OCI-LY7 (cell line): Measurements from ENCODE around the gene PLEKHH3. TPM values are rescaled to one million over a fixed set of nuclear protein-coding genes. Genes with fewer than 3 reads are reported as not detected.

Source experiments
- BruUV-seq: library from RNA; stranded (reverse); fragments of 400-500 nt; replicated peaks from 2 replicates; lab custom pipeline; 2021; lab: Mats Ljungman, UMichigan
- CTCF ChIA-PET: fragments of 300-600 bp; sonication (Branson Sonifier 250); formaldehyde crosslinking; loops from one replicate; lab custom pipeline; 2022; ENCODE audit warnings: antibody characterized with exemption; ENCODE audit not compliant: unreplicated experiment; lab: Charles Lee
- POLR2A ChIA-PET: fragments of 300-600 bp; sonication (Branson Sonifier 250); formaldehyde crosslinking; loops from one replicate; lab custom pipeline; 2022; ENCODE audit warnings: antibody characterized with exemption; lab: Charles Lee
- DNase-seq: peaks from one replicate; pipeline ENCODE4 v3.0.0-alpha.2; 2015; ENCODE audit warnings: low spot score
- H2AFZ ChIP-seq: fragments of 200-600 bp; sonication (generic), shearing (Covaris generic); 2 replicates; pipeline ENCODE4 v1.6.1; 2014; ENCODE audit warnings: mild to moderate bottlenecking, antibody characterized with exemption, low read length, moderate library complexity
- H3K27ac ChIP-seq: fragments of 200-600 bp; sonication (generic); 2 replicates; pipeline ENCODE4 v1.5.1; 2014; ENCODE audit warnings: mixed run types, low read depth, mild to moderate bottlenecking, moderate library complexity, low read length, inconsistent platforms; ENCODE audit not compliant: poor library complexity, severe bottlenecking
- H3K36me3 ChIP-seq: fragments of 200-600 bp; sonication (generic); 2 replicates; pipeline ENCODE4 v1.6.1; 2014; ENCODE audit warnings: mild to moderate bottlenecking, antibody characterized with exemption, low read length, moderate library complexity, mixed read lengths; ENCODE audit not compliant: insufficient read depth
- H3K4me1 ChIP-seq: fragments of 200-600 bp; sonication (generic); 2 replicates; pipeline ENCODE4 v1.5.1; 2014; ENCODE audit warnings: mild to moderate bottlenecking, low read length; ENCODE audit not compliant: insufficient read depth, poor library complexity, severe bottlenecking
- H3K4me2 ChIP-seq: fragments of 200-600 bp; sonication (generic); 2 replicates; pipeline ENCODE4 v1.6.1; 2014; ENCODE audit warnings: mild to moderate bottlenecking, low read length
- H3K4me3 ChIP-seq: fragments of 200-600 bp; sonication (generic); 2 replicates; pipeline ENCODE4 v1.5.1; 2014; ENCODE audit warnings: mild to moderate bottlenecking, low read depth, low read length; ENCODE audit not compliant: poor library complexity, severe bottlenecking
- H3K79me2 ChIP-seq: fragments of 200-600 bp; sonication (generic); 2 replicates; pipeline ENCODE4 v1.6.1; 2016; ENCODE audit warnings: low read depth, mild to moderate bottlenecking, low read length, moderate library complexity, mixed read lengths; ENCODE audit not compliant: insufficient read depth
- H3K9me2 ChIP-seq: fragments of 200-600 bp; sonication (generic); 2 replicates; pipeline ENCODE4 v1.6.1; 2016; ENCODE audit warnings: mild to moderate bottlenecking, low read length, mixed read lengths; ENCODE audit not compliant: insufficient read depth
- H3K9me3 ChIP-seq: fragments of 200-600 bp; sonication (generic); 2 replicates; pipeline ENCODE4 v1.6.1; 2014; ENCODE audit warnings: mild to moderate bottlenecking, mixed run types, low read length, mixed read lengths
- H4K20me1 ChIP-seq: fragments of 200-600 bp; sonication (generic); 2 replicates; pipeline ENCODE4 v1.6.1; 2014; ENCODE audit warnings: mild to moderate bottlenecking, antibody characterized with exemption, low read length, moderate library complexity, mixed read lengths; ENCODE audit not compliant: insufficient read depth
- CTCF ChIP-seq: fragments of 200-600 bp; sonication (generic); conservative IDR thresholded peaks from 2 replicates; pipeline ENCODE4 v1.5.1; 2014; ENCODE audit warnings: mild to moderate bottlenecking, antibody characterized with exemption, low read length, moderate library complexity, mixed read lengths
- EZH2phosphoT487 ChIP-seq: fragments of 200-600 bp; sonication (generic); IDR thresholded peaks from 2 replicates; pipeline ENCODE4 v1.6.1; 2018; ENCODE audit warnings: low read depth, borderline replicate concordance, mild to moderate bottlenecking, mixed run types, antibody characterized with exemption, low read length, moderate library complexity, mixed read lengths
- intact Hi-C: fragments of 100-400 bp; cut with micrococcal nuclease; formaldehyde crosslinking; loops from one replicate; pipeline ENCODE4 v1.10.0; 2022; ENCODE audit not compliant: unreplicated experiment
- total RNA-seq, 2 experiments: library from RNA; depleted of rRNA in 1 of 2; stranded (reverse); fragments of >200 nt in 1 of 2; shearing (Covaris generic) in 1 of 2; gene quantifications; 2 replicates each; pipeline ENCODE4 v1.2.3, GENCODE V29; 2014 to 2022

PLEKHH3 gene
- total RNA-seq, 2 experiments from 2014 or later, result 24.4 to 47.5 TPM

DNA sequence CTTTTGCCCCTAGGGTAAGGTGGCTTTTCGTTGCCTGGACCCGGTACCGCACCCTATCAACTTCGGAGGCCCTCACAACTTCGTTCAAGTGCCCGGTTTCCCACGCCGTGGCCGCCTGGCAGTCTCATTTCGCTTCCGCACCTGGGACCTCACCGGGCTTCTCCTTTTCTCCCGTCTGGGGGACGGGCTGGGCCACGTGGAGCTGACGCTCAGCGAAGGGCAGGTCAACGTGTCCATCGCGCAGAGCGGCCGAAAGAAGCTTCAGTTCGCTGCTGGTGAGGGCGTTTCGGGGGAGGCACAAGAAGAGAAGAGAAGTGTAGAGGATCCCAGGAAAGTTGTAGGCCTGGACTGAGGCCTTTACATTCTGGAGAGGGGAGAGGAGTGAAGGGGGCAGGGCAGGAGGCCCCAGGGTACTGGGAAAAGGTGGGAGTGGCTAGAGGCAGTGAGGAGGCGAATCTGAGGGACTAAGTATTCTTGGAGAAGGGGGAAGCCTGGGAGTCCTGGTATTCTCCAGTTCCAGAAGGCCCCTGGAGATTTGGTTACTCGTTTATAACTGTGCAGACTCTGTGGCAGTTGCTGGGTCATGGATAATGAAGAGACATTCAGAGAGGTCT is 11.0 kb upstream of the PLEKHH3 start:
- no peak overlapping the region for H3K4me2 ChIP-seq
- no TSS peak for BruUV-seq
- no peaks in the 10 kb centered on the region for H3K9me2 ChIP-seq
- ChIA-PET POLR2A (no interaction called here), CTCF (no interaction called here)
- no peak overlapping the region for H3K27ac ChIP-seq
- H3K4me3 ChIP-seq, result no peak overlapping the region
- TF ChIP-seq CTCF (no peak), EZH2phosphoT487 (no peak)
- H3K9me3 ChIP-seq, result no peaks in the 10 kb centered on the region
- no peak for DNase-seq
- H3K36me3 ChIP-seq, result no peaks in the 10 kb centered on the region
- H3K79me2 ChIP-seq, result no peaks in the 10 kb centered on the region
- intact Hi-C loops, result no loop called here
- H2AFZ ChIP-seq, result no peak overlapping the region
- no peaks in the 10 kb centered on the region for H3K4me1 ChIP-seq
- H4K20me1 ChIP-seq, result no peaks in the 10 kb centered on the region

GRCh38 chr17:42686520-42687128 is 9.8 kb upstream of the PLEKHH3 start:
- CTCF ChIA-PET, result no interaction called here
- Histone ChIP-seq H3K4me2 (no peak overlapping the region), H3K4me1 (peaks cover 8% of the 10 kb centered on the region), H3K79me2 (no peaks in the 10 kb centered on the region), H2AFZ (no peak overlapping the region), H3K36me3 (no peaks in the 10 kb centered on the region), H3K9me2 (no peaks in the 10 kb centered on the region), H3K9me3 (no peaks in the 10 kb centered on the region), H3K27ac (no peak overlapping the region), H3K4me3 (no peak overlapping the region), H4K20me1 (no peaks in the 10 kb centered on the region)
- POLR2A ChIA-PET, result no interaction called here
- no TSS peak for BruUV-seq
- no peak for DNase-seq
- TF ChIP-seq EZH2phosphoT487, result no peak
- intact Hi-C loops, result no loop called here

- Histone ChIP-seq H3K4me3 (no peak overlapping the region), H3K36me3 (no peaks in the 10 kb centered on the region), H3K4me1 (peaks cover 14% of the 10 kb centered on the region), H3K9me3 (no peaks in the 10 kb centered on the region), H3K4me2 (no peak overlapping the region), H3K27ac (no peak overlapping the region), H3K9me2 (no peaks in the 10 kb centered on the region), H4K20me1 (no peaks in the 10 kb centered on the region), H2AFZ (no peak overlapping the region), H3K79me2 (no peaks in the 10 kb centered on the region)
- intact Hi-C loops, result no loop called here
- no peak for TF ChIP-seq EZH2phosphoT487
- CTCF ChIA-PET, result no interaction called here
- DNase-seq, result no peak
- POLR2A ChIA-PET, result no interaction called here
- BruUV-seq, result no TSS peak
Measured at GRCh38 chr17:42685831-42686230, 9.0 kb upstream of the PLEKHH3 start.
